CD14-positive monocyte (primary cell): Measurements from ENCODE around the gene RSPO3. TPM values are rescaled to one million over a fixed set of nuclear protein-coding genes. Genes with fewer than 3 reads are reported as not detected.

Source experiments
- DNase-seq, 3 donors: peaks; one replicate each; pipeline ENCODE4 v3.0.0-alpha.2; 2011 to 2022
- H2AFZ ChIP-seq: 2 replicates; pipeline ENCODE4 v1.6.0; 2012; ENCODE audit warnings: mild to moderate bottlenecking, low read depth, low read length, inconsistent platforms; ENCODE audit not compliant: insufficient read depth, poor library complexity, severe bottlenecking
- H3K27ac ChIP-seq, 2 donors: 1 replicate in 1 of 2; 2 replicates in 1 of 2; pipeline ENCODE4 v1.5.1; 2012 to 2013; ENCODE audit warnings: low read length in 2 of 2, control low read depth in 1 of 2, inconsistent platforms in 1 of 2, low read depth in 1 of 2, mild to moderate bottlenecking in 1 of 2
- H3K27me3 ChIP-seq, 2 donors: one replicate each; pipeline versions ENCODE4 v1.6.0 to v1.6.1; 2011 to 2013; ENCODE audit warnings: low read length in 2 of 2; ENCODE audit not compliant: control insufficient read depth in 2 of 2, insufficient read depth in 2 of 2
- H3K36me3 ChIP-seq, 2 donors: replicated peaks in 1 of 2; 1 replicate in 1 of 2; 2 replicates in 1 of 2; pipeline versions ENCODE4 v1.5.1 to v1.6.1; 2012 to 2013; ENCODE audit warnings: low read length in 2 of 2, control low read depth in 1 of 2, inconsistent platforms in 1 of 2, mild to moderate bottlenecking in 1 of 2; ENCODE audit not compliant: insufficient read depth in 2 of 2, control insufficient read depth in 1 of 2
- H3K4me1 ChIP-seq, 2 donors: 1 replicate in 1 of 2; 2 replicates in 1 of 2; pipeline versions ENCODE4 v1.5.1 to v1.6.1; 2012 to 2013; ENCODE audit warnings: low read length in 2 of 2, control low read depth in 1 of 2, inconsistent platforms in 1 of 2, mild to moderate bottlenecking in 1 of 2, moderate library complexity in 1 of 2; ENCODE audit not compliant: insufficient read depth in 2 of 2, control insufficient read depth in 1 of 2
- H3K4me2 ChIP-seq: replicated peaks from 2 replicates; pipeline ENCODE3; 2012; ENCODE audit warnings: low read length, moderate library complexity, mild to moderate bottlenecking; ENCODE audit not compliant: poor library complexity, severe bottlenecking; ENCODE audit errors: extremely low read depth
- H3K4me3 ChIP-seq, 3 experiments: fragments of 200-600 bp in 1 of 3; sonication (generic) in 1 of 3; replicated peaks in 1 of 3; 1 replicate in 2 of 3; 2 replicates in 1 of 3; pipeline ENCODE4 v1.5.1; 2011 to 2013; ENCODE audit warnings: low read length in 3 of 3, mild to moderate bottlenecking in 3 of 3, control low read depth in 2 of 3, low read depth in 2 of 3, inconsistent platforms in 1 of 3, moderate library complexity in 1 of 3
- H3K79me2 ChIP-seq: 2 replicates; pipeline ENCODE4 v1.6.0; 2012; ENCODE audit warnings: mild to moderate bottlenecking, control low read depth, inconsistent platforms, low read length, moderate library complexity; ENCODE audit not compliant: insufficient read depth
- H3K9ac ChIP-seq: 2 replicates; pipeline ENCODE4 v1.6.0; 2017; ENCODE audit warnings: low read length, mild to moderate bottlenecking; ENCODE audit not compliant: insufficient read depth, poor library complexity, severe bottlenecking
- H3K9me3 ChIP-seq, 2 donors: replicated peaks in 1 of 2; 1 replicate in 1 of 2; 2 replicates in 1 of 2; pipeline versions ENCODE4 v1.5.1 to v1.6.1; 2012 to 2013; ENCODE audit warnings: low read length in 2 of 2, control low read depth in 1 of 2; ENCODE audit not compliant: control insufficient read depth in 1 of 2, insufficient read depth in 1 of 2
- H4K20me1 ChIP-seq: 2 replicates; pipeline ENCODE4 v1.6.0; 2012; ENCODE audit warnings: mild to moderate bottlenecking, low read length, control low read depth, moderate library complexity; ENCODE audit not compliant: insufficient read depth
- H3K27ac Mint-ChIP-seq, 7 donors: one replicate each; pipeline ENCODE4 v1.8.0; 2020; ENCODE audit warnings: mild to moderate bottlenecking in 7 of 7, mixed read lengths in 7 of 7, moderate library complexity in 6 of 7, inconsistent platforms in 2 of 7
- H3K27me3 Mint-ChIP-seq, 3 donors: one replicate each; pipeline ENCODE4 v1.8.0; 2021 to 2022; ENCODE audit warnings: low read depth in 3 of 3, mild to moderate bottlenecking in 3 of 3, mixed read lengths in 3 of 3, moderate library complexity in 3 of 3, inconsistent platforms in 1 of 3
- H3K36me3 Mint-ChIP-seq, 2 donors: one replicate each; pipeline ENCODE4 v1.8.0; 2020; ENCODE audit warnings: mixed read lengths in 2 of 2, inconsistent platforms in 1 of 2, mild to moderate bottlenecking in 1 of 2
- H3K4me1 Mint-ChIP-seq: one replicate; pipeline ENCODE4 v1.8.0; 2020; ENCODE audit warnings: mild to moderate bottlenecking, mixed read lengths
- H3K4me3 Mint-ChIP-seq, 2 donors: one replicate each; pipeline ENCODE4 v1.8.0; 2020; ENCODE audit warnings: mild to moderate bottlenecking in 2 of 2, mixed read lengths in 2 of 2, moderate library complexity in 1 of 2
- H3K9me3 Mint-ChIP-seq, 7 donors: one replicate each; pipeline ENCODE4 v1.8.0; 2020 to 2022; ENCODE audit warnings: mixed read lengths in 7 of 7, mild to moderate bottlenecking in 6 of 7, moderate library complexity in 6 of 7, inconsistent platforms in 2 of 7
- CTCF ChIP-seq: fragments of 200-600 bp; IDR thresholded peaks from one replicate; pipeline ENCODE4 v1.8.0; 2022; ENCODE audit warnings: antibody characterized with exemption, mild to moderate bottlenecking
- WGBS: methylation state at CpG from one replicate; pipeline ENCODE4 v1.1.5; 2013; ENCODE audit warnings: missing lambda C conversion rate; ENCODE audit not compliant: insufficient coverage; 5-methylcytosine and 5-hydroxymethylcytosine counted together
- intact Hi-C, 2 donors: fragments of 100-400 bp; cut with micrococcal nuclease; formaldehyde crosslinking; loops; one replicate each; pipeline versions ENCODE4 v1.15.0 to v1.15.1; 2023
- polyA plus RNA-seq, 3 donors: library from polyadenylated mRNA; depleted of rRNA in 1 of 3; unstranded in 2 of 3; stranded (reverse) in 1 of 3; fragments of 300-500 nt in 2 of 3; fragments of >200 nt in 1 of 3; fragmentation: Illumina TruSeq in 2 of 3; gene quantifications; 1 replicate in 2 of 3; 2 replicates in 1 of 3; pipeline ENCODE4 v1.2.3, GENCODE V29; 2012 to 2021

The RSPO3 gene
- polyA plus RNA-seq, 3 donors: not detected

- H4K20me1 ChIP-seq: no peaks in the 10 kb centered on the region
- Mint-ChIP-seq H3K27ac (no peak overlapping the region), H3K36me3 (no peaks in the 10 kb centered on the region), H3K27me3 (peaks cover 8 to 15% (median 10%) of the 10 kb centered on the region in 3 donors), H3K9me3 (peaks cover 0 to 2% (median 0%) of the 10 kb centered on the region in 7 donors), H3K4me1 (no peaks in the 10 kb centered on the region), H3K4me3 (no peak overlapping the region)
- no CpG with 5 or more reads among the region's 3 CpGs for WGBS
- H2AFZ ChIP-seq: no peak overlapping the region
- no peak overlapping the region for H3K27ac ChIP-seq
- no peak for DNase-seq
- intact Hi-C loops: no loop called here
- no peaks in the 10 kb centered on the region for H3K4me1 ChIP-seq
- no peak overlapping the region for H3K4me3 ChIP-seq
- no peak overlapping the region for H3K4me2 ChIP-seq
- H3K27me3 ChIP-seq: peaks cover 9 to 13% of the 10 kb centered on the region in 2 donors
- no peaks in the 10 kb centered on the region for H3K36me3 ChIP-seq
- no peak for TF ChIP-seq CTCF
- H3K79me2 ChIP-seq: no peaks in the 10 kb centered on the region
- H3K9ac ChIP-seq: no peak overlapping the region
- no peaks in the 10 kb centered on the region for H3K9me3 ChIP-seq
These were observed 26.0 kb upstream of the RSPO3 start for GRCh38 chr6:127092466-127092865.

GRCh38 chr6:127094791-127095190 is 23.7 kb upstream of the RSPO3 start:
- Mint-ChIP-seq H3K4me1 (peaks cover 4% of the 10 kb centered on the region), H3K9me3 (no peaks in the 10 kb centered on the region), H3K36me3 (no peaks in the 10 kb centered on the region), H3K27me3 (peaks cover 8 to 16% (median 15%) of the 10 kb centered on the region in 3 donors), H3K4me3 (no peak overlapping the region), H3K27ac (no peak overlapping the region)
- H3K27me3 ChIP-seq: peaks cover 9 to 13% of the 10 kb centered on the region in 2 donors
- no peak overlapping the region for H3K4me3 ChIP-seq
- H3K79me2 ChIP-seq: no peaks in the 10 kb centered on the region
- intact Hi-C loops: no loop called here
- H3K9ac ChIP-seq: no peak overlapping the region
- H2AFZ ChIP-seq: no peak overlapping the region
- no peaks in the 10 kb centered on the region for H3K4me1 ChIP-seq
- no peaks in the 10 kb centered on the region for H4K20me1 ChIP-seq
- no peaks in the 10 kb centered on the region for H3K36me3 ChIP-seq
- TF ChIP-seq CTCF: no peak
- no peak overlapping the region for H3K4me2 ChIP-seq
- WGBS: no CpG with 5 or more reads among the region's 1 CpG
- no peaks in the 10 kb centered on the region for H3K9me3 ChIP-seq
- H3K27ac ChIP-seq: no peak overlapping the region
- no peak for DNase-seq
